PC-3 (cell line): ENCODE data around the gene ADAMTS6.

ENCODE experiments used
- CTCF ChIP-seq: fragments of 300-600 bp; sonication (generic); conservative IDR thresholded peaks from 2 replicates; pipeline ENCODE4 v1.5.1; 2017; ENCODE audit warnings: antibody characterized with exemption, low read depth, mild to moderate bottlenecking, low read length
- EZH2 ChIP-seq: fragments of 300-600 bp; sonication (generic); IDR thresholded peaks from one replicate; pipeline ENCODE4 v1.6.1; 2017; ENCODE audit warnings: antibody characterized with exemption, mild to moderate bottlenecking, low read length; ENCODE audit not compliant: unreplicated experiment
- EZH2phosphoT487 ChIP-seq: fragments of 300-600 bp; sonication (generic); IDR thresholded peaks from 2 replicates; pipeline ENCODE4 v1.6.1; 2018; ENCODE audit warnings: mild to moderate bottlenecking, antibody characterized with exemption, low read length, borderline replicate concordance

- TF ChIP-seq CTCF (no peak), EZH2 (no peak), EZH2phosphoT487 (no peak)
Measured at GRCh38 chr5:65479527-65479926, 2.2 kb downstream of the ADAMTS6 start.
